Heart left ventricle (tissue), 13 donors: ENCODE data around the gene TDRD5.

Experiments used
- POLR2A ChIP-seq, 2 donors: fragments of 450-650 bp; IDR thresholded peaks; one replicate each; pipeline ENCODE4 v1.6.1; 2017; ENCODE audit warnings: antibody characterized with exemption in 2 of 2, mild to moderate bottlenecking in 2 of 2, moderate library complexity in 2 of 2
- TF ChIP-seq, protein P1 (sequence below), 12 donors: fragments of 200-600 bp; sonication (generic) in 4 of 12; IDR thresholded peaks; one replicate each; pipeline versions ENCODE4 v1.5.0 to v1.8.0; 2018 to 2022; ENCODE audit warnings: antibody characterized with exemption in 12 of 12, mild to moderate bottlenecking in 5 of 12
- donor health status: ischemic (EF 13 %, LVEDD 7.1; RV severe dilation, severe dysfunction).
- donor health status: DM: no; HTN: yes; CAD: no.
- donor health status: DM: no; HTN: no; CAD: no.
- donor health status: ischemic (EF 25% LVEDD 6.9; RV normal size, moderate dysfunction).
- donor health status: ischemic (EF 25% LVEDD 5.7; RV mildly dilated, moderate dysfunction).
- donor health status: ischemic (EF 35%, LVEDD 5.7; RV mildly dilated, moderate dysfunction).
- donor health status: nonischemic (EF 11% LVEDD 7.7; RV severe dilation, severe dysfunction).
- donor health status: DM: yes; HTN: yes; CAD: no.
- donor health status: PGD.
- donor health status: ischemic (EF 29% LVEDD 5.4; RV normal size, mild dysfunction).
- donor health status: nonischemic (EF 23%, LVEDD 6.1; RV moderate dilation, normal function).

GRCh38 chr1:179545321-179545720, 46.3 kb upstream of the TDRD5 start:
- TF ChIP-seq, protein P1, sequence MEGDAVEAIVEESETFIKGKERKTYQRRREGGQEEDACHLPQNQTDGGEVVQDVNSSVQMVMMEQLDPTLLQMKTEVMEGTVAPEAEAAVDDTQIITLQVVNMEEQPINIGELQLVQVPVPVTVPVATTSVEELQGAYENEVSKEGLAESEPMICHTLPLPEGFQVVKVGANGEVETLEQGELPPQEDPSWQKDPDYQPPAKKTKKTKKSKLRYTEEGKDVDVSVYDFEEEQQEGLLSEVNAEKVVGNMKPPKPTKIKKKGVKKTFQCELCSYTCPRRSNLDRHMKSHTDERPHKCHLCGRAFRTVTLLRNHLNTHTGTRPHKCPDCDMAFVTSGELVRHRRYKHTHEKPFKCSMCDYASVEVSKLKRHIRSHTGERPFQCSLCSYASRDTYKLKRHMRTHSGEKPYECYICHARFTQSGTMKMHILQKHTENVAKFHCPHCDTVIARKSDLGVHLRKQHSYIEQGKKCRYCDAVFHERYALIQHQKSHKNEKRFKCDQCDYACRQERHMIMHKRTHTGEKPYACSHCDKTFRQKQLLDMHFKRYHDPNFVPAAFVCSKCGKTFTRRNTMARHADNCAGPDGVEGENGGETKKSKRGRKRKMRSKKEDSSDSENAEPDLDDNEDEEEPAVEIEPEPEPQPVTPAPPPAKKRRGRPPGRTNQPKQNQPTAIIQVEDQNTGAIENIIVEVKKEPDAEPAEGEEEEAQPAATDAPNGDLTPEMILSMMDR (IDR thresholded peaks at IDR 0.05), result no peak
- no peak for TF ChIP-seq POLR2A (IDR thresholded peaks at IDR 0.05)
